ENCODE results near the gene LRRC19. TPM values are rescaled to one million over a fixed set of nuclear protein-coding genes. Genes with fewer than 3 reads are reported as not detected.

LRRC19 gene
- total and polyA plus RNA-seq, 2 donors = under 0.01 TPM; not detected in 1

- Histone ChIP-seq H3K4me3 (ENCODE audit: low read length in 2 of 2) (no peak overlapping the region), H3K36me3 (ENCODE audit: control insufficient read depth in 2 of 2, insufficient read depth in 2 of 2, low read length in 1 of 2) (no peaks in the 10 kb centered on the region), H3K27me3 (ENCODE audit: control insufficient read depth in 2 of 2, insufficient read depth in 1 of 2, low read length in 1 of 2) (no peaks in the 10 kb centered on the region), H3K9me3 (ENCODE audit: control insufficient read depth in 2 of 2, insufficient read depth in 1 of 2, low read length in 1 of 2) (no peaks in the 10 kb centered on the region), H3K27ac (ENCODE audit: low read depth in 1 of 2, low read length in 1 of 2) (no peak overlapping the region), H3K4me1 (ENCODE audit: control insufficient read depth in 2 of 2, insufficient read depth in 2 of 2, low read length in 2 of 2) (no peaks in the 10 kb centered on the region)
- 25% methylated on average over 4 of the region's 4 CpGs for WGBS
- DNase-seq (ENCODE audit: low read depth in 6 of 9, low spot score in 9 of 9) = peak; percentile 3 to 53 (median 23)
These were observed 28.4 kb upstream of the LRRC19 start for GRCh38 chr9:27033815-27034403.

GRCh38 chr9:27029186-27029585, 23.7 kb upstream of the LRRC19 start:
- Histone ChIP-seq H3K9me3 (ENCODE audit: control insufficient read depth in 2 of 2, insufficient read depth in 1 of 2, low read length in 1 of 2) (no peaks in the 10 kb centered on the region), H3K27me3 (ENCODE audit: control insufficient read depth in 2 of 2, insufficient read depth in 1 of 2, low read length in 1 of 2) (no peaks in the 10 kb centered on the region), H3K27ac (ENCODE audit: low read depth in 1 of 2, low read length in 1 of 2) (no peak overlapping the region), H3K36me3 (ENCODE audit: control insufficient read depth in 2 of 2, insufficient read depth in 2 of 2, low read length in 1 of 2) (peaks cover 2 to 7% of the 10 kb centered on the region in 2 donors), H3K4me1 (ENCODE audit: control insufficient read depth in 2 of 2, insufficient read depth in 2 of 2, low read length in 2 of 2) (no peaks in the 10 kb centered on the region), H3K4me3 (ENCODE audit: low read length in 2 of 2) (no peak overlapping the region)
- WGBS = 96% methylated on average over 7 of the region's 7 CpGs
- no peak for DNase-seq (ENCODE audit: low read depth in 6 of 9, low spot score in 9 of 9)

GRCh38 chr9:27022920-27023319, 17.4 kb upstream of the LRRC19 start:
- H3K27me3 ChIP-seq (ENCODE audit: control insufficient read depth in 2 of 2, insufficient read depth in 1 of 2, low read length in 1 of 2) = no peaks in the 10 kb centered on the region
- DNase-seq (ENCODE audit: low read depth in 6 of 9, low spot score in 9 of 9) = no peak
- no peaks in the 10 kb centered on the region for H3K4me1 ChIP-seq (ENCODE audit: control insufficient read depth in 2 of 2, insufficient read depth in 2 of 2, low read length in 2 of 2)
- no peaks in the 10 kb centered on the region for H3K9me3 ChIP-seq (ENCODE audit: control insufficient read depth in 2 of 2, insufficient read depth in 1 of 2, low read length in 1 of 2)
- WGBS = 87% methylated on average over 5 of the region's 5 CpGs
- no peak overlapping the region for H3K27ac ChIP-seq (ENCODE audit: low read depth in 1 of 2, low read length in 1 of 2)
- peaks cover 6 to 17% of the 10 kb centered on the region in 2 donors for H3K36me3 ChIP-seq (ENCODE audit: control insufficient read depth in 2 of 2, insufficient read depth in 2 of 2, low read length in 1 of 2)
- no peak overlapping the region for H3K4me3 ChIP-seq (ENCODE audit: low read length in 2 of 2)

GRCh38 chr9:27019589-27019988, 14.1 kb upstream of the LRRC19 start:
- peaks cover 6 to 14% of the 10 kb centered on the region in 2 donors for H3K36me3 ChIP-seq (ENCODE audit: control insufficient read depth in 2 of 2, insufficient read depth in 2 of 2, low read length in 1 of 2)
- H3K4me3 ChIP-seq (ENCODE audit: low read length in 2 of 2) = no peak overlapping the region

GRCh38 chr9:27003426-27004077, 1.9 kb downstream of the LRRC19 start:
- WGBS = 94% methylated on average over 3 of the region's 3 CpGs
- no peak for DNase-seq (ENCODE audit: low read depth in 6 of 9, low spot score in 9 of 9)

More at GRCh38 chr9:27019589-27019988, 14.1 kb upstream of the LRRC19 start:
- DNase-seq (ENCODE audit: low read depth in 6 of 9, low spot score in 9 of 9) = no peak
- Histone ChIP-seq H3K27ac (ENCODE audit: low read depth in 1 of 2, low read length in 1 of 2) (no peak overlapping the region), H3K27me3 (ENCODE audit: control insufficient read depth in 2 of 2, insufficient read depth in 1 of 2, low read length in 1 of 2) (no peaks in the 10 kb centered on the region), H3K9me3 (ENCODE audit: control insufficient read depth in 2 of 2, insufficient read depth in 1 of 2, low read length in 1 of 2) (no peaks in the 10 kb centered on the region), H3K4me1 (ENCODE audit: control insufficient read depth in 2 of 2, insufficient read depth in 2 of 2, low read length in 2 of 2) (no peaks in the 10 kb centered on the region)

GRCh38 chr9:26995810-26996209, 9.7 kb downstream of the LRRC19 start:
- WGBS = 95% methylated on average over 2 of the region's 2 CpGs
- Histone ChIP-seq H3K36me3 (ENCODE audit: control insufficient read depth in 2 of 2, insufficient read depth in 2 of 2, low read length in 1 of 2) (peaks cover 0 to 3% of the 10 kb centered on the region in 2 donors), H3K4me1 (ENCODE audit: control insufficient read depth in 2 of 2, insufficient read depth in 2 of 2, low read length in 2 of 2) (no peaks in the 10 kb centered on the region), H3K27me3 (ENCODE audit: control insufficient read depth in 2 of 2, insufficient read depth in 1 of 2, low read length in 1 of 2) (no peaks in the 10 kb centered on the region), H3K9me3 (ENCODE audit: control insufficient read depth in 2 of 2, insufficient read depth in 1 of 2, low read length in 1 of 2) (no peaks in the 10 kb centered on the region), H3K27ac (ENCODE audit: low read depth in 1 of 2, low read length in 1 of 2) (no peak overlapping the region), H3K4me3 (ENCODE audit: low read length in 2 of 2) (no peak overlapping the region)
- no peak for DNase-seq (ENCODE audit: low read depth in 6 of 9, low spot score in 9 of 9)

More at GRCh38 chr9:27003426-27004077, 1.9 kb downstream of the LRRC19 start:
- no peak overlapping the region for H3K4me3 ChIP-seq (ENCODE audit: low read length in 2 of 2)
- no peaks in the 10 kb centered on the region for H3K4me1 ChIP-seq (ENCODE audit: control insufficient read depth in 2 of 2, insufficient read depth in 2 of 2, low read length in 2 of 2)
- no peaks in the 10 kb centered on the region for H3K36me3 ChIP-seq (ENCODE audit: control insufficient read depth in 2 of 2, insufficient read depth in 2 of 2, low read length in 1 of 2)
- no peak overlapping the region for H3K27ac ChIP-seq (ENCODE audit: low read depth in 1 of 2, low read length in 1 of 2)
- no peaks in the 10 kb centered on the region for H3K27me3 ChIP-seq (ENCODE audit: control insufficient read depth in 2 of 2, insufficient read depth in 1 of 2, low read length in 1 of 2)
- H3K9me3 ChIP-seq (ENCODE audit: control insufficient read depth in 2 of 2, insufficient read depth in 1 of 2, low read length in 1 of 2) = no peaks in the 10 kb centered on the region

- Histone ChIP-seq H3K4me1 (ENCODE audit: control insufficient read depth in 2 of 2, insufficient read depth in 2 of 2, low read length in 2 of 2) (no peaks in the 10 kb centered on the region), H3K27ac (ENCODE audit: low read depth in 1 of 2, low read length in 1 of 2) (no peak overlapping the region), H3K36me3 (ENCODE audit: control insufficient read depth in 2 of 2, insufficient read depth in 2 of 2, low read length in 1 of 2) (peaks cover 9 to 14% of the 10 kb centered on the region in 2 donors), H3K27me3 (ENCODE audit: control insufficient read depth in 2 of 2, insufficient read depth in 1 of 2, low read length in 1 of 2) (no peaks in the 10 kb centered on the region), H3K9me3 (ENCODE audit: control insufficient read depth in 2 of 2, insufficient read depth in 1 of 2, low read length in 1 of 2) (no peaks in the 10 kb centered on the region), H3K4me3 (ENCODE audit: low read length in 2 of 2) (no peak overlapping the region)
- WGBS = 85% methylated on average over 1 of the region's 1 CpG
- no peak for DNase-seq (ENCODE audit: low read depth in 6 of 9, low spot score in 9 of 9)
These were observed 22.1 kb downstream of the LRRC19 start for GRCh38 chr9:26983340-26983739.

GRCh38 chr9:26975728-26976707, 29.5 kb downstream of the LRRC19 start:
- DNase-seq (ENCODE audit: low read depth in 6 of 9, low spot score in 9 of 9) = peak in 2 of 9 donors; percentile 11 to 22
- H3K36me3 ChIP-seq (ENCODE audit: control insufficient read depth in 2 of 2, insufficient read depth in 2 of 2, low read length in 1 of 2) = peaks cover 0 to 4% of the 10 kb centered on the region in 2 donors
- WGBS = 97% methylated on average over 18 of the region's 18 CpGs
- no peaks in the 10 kb centered on the region for H3K9me3 ChIP-seq (ENCODE audit: control insufficient read depth in 2 of 2, insufficient read depth in 1 of 2, low read length in 1 of 2)
- no peaks in the 10 kb centered on the region for H3K4me1 ChIP-seq (ENCODE audit: control insufficient read depth in 2 of 2, insufficient read depth in 2 of 2, low read length in 2 of 2)
- no peak overlapping the region for H3K27ac ChIP-seq (ENCODE audit: low read depth in 1 of 2, low read length in 1 of 2)
- H3K4me3 ChIP-seq (ENCODE audit: low read length in 2 of 2) = no peak overlapping the region
- no peaks in the 10 kb centered on the region for H3K27me3 ChIP-seq (ENCODE audit: control insufficient read depth in 2 of 2, insufficient read depth in 1 of 2, low read length in 1 of 2)

- Histone ChIP-seq H3K4me3 (ENCODE audit: low read length in 2 of 2) (no peak overlapping the region), H3K9me3 (ENCODE audit: control insufficient read depth in 2 of 2, insufficient read depth in 1 of 2, low read length in 1 of 2) (no peaks in the 10 kb centered on the region), H3K27me3 (ENCODE audit: control insufficient read depth in 2 of 2, insufficient read depth in 1 of 2, low read length in 1 of 2) (no peaks in the 10 kb centered on the region), H3K27ac (ENCODE audit: low read depth in 1 of 2, low read length in 1 of 2) (no peak overlapping the region), H3K4me1 (ENCODE audit: control insufficient read depth in 2 of 2, insufficient read depth in 2 of 2, low read length in 2 of 2) (no peaks in the 10 kb centered on the region), H3K36me3 (ENCODE audit: control insufficient read depth in 2 of 2, insufficient read depth in 2 of 2, low read length in 1 of 2) (no peaks in the 10 kb centered on the region)
- DNase-seq (ENCODE audit: low read depth in 6 of 9, low spot score in 9 of 9) = no peak
- 98% methylated on average over 4 of the region's 4 CpGs for whole genome bisulfite sequencing
These were observed 30.5 kb downstream of the LRRC19 start for GRCh38 chr9:26974927-26975326.

All from thymus (tissue), 11 donors.